Activated naive CD8-positive, alpha-beta T cell (primary cell): ENCODE measurements around the gene RIT1.
"Not testable (repeated sequence)": the region's sequence is repeated elsewhere in the genome, so short reads cannot be mapped to it uniquely, and the experiment has no call there.

Source experiments
- H3K27ac Mint-ChIP-seq: one replicate; pipeline ENCODE4 v1.8.0; 2021; ENCODE audit warnings: mixed read lengths
- H3K27me3 Mint-ChIP-seq: one replicate; pipeline ENCODE4 v1.8.0; 2021; ENCODE audit warnings: mixed read lengths
- H3K36me3 Mint-ChIP-seq: one replicate; pipeline ENCODE4 v1.8.0; 2021; ENCODE audit warnings: mixed read lengths
- H3K4me1 Mint-ChIP-seq: one replicate; pipeline ENCODE4 v1.8.0; 2021; ENCODE audit warnings: low read depth, mixed read lengths
- H3K4me3 Mint-ChIP-seq: one replicate; pipeline ENCODE4 v1.8.0; 2021; ENCODE audit warnings: mild to moderate bottlenecking, mixed read lengths
- H3K9me3 Mint-ChIP-seq: one replicate; pipeline ENCODE4 v1.8.0; 2021; ENCODE audit warnings: low read depth, mixed read lengths

Gene RIT1

DNA sequence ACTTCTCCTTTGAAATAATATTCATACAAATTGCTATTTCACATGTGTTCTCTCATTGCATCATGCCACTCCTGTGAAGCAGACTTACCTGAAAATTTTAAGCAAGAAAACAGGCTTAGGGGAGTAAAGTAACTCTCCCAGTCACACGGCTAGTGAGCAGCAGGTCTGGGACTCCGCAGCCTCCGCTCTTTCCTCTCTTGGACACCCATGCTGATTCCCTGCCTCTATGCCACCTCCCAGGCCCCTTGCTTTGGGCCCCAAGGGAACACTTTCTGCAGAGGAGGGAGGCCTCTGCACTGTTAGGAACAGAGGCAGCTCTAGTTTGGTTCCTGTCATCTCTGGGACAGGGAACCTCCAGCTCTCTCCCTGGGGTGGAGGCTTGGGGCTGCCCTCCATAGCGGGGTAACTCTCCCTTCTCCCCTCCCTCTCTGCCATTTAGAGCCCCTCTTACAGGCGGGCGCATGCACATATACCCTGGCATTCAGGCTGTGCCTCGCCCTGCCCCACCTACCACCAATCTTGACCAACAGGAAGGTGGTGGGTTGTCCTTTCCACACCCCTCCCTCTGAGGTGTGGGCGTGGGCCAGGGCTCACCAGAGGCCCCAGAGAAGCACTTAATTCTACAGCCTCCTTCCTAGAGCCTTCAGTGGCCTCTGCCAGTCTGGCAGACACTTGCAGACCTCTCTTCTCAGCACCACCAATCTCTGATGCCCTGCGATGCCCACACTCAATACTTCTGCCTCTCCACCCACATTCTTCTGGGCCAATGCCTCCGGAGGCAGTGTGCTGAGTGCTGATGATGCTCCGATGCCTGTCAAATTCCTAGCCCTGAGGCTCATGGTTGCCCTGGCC lies 30.1 kb upstream of the RIT1 start, which contains the start of gene RXFP4:
TSS of gene RXFP4 (plus strand) at position 646 of the 852 bp plus-strand sequence. CDS start at position 718, 72 bp downstream.
- Mint-ChIP-seq H3K4me1 (peaks cover 58% of the 10 kb centered on the region), H3K27me3 (no peaks in the 10 kb centered on the region), H3K27ac (peak within 1 kb of the TSS; percentile 83), H3K4me3 (peak within 1 kb of the TSS; percentile 9), H3K9me3 (no peaks in the 10 kb centered on the region), H3K36me3 (peaks cover 2% of the 10 kb centered on the region)

DNA sequence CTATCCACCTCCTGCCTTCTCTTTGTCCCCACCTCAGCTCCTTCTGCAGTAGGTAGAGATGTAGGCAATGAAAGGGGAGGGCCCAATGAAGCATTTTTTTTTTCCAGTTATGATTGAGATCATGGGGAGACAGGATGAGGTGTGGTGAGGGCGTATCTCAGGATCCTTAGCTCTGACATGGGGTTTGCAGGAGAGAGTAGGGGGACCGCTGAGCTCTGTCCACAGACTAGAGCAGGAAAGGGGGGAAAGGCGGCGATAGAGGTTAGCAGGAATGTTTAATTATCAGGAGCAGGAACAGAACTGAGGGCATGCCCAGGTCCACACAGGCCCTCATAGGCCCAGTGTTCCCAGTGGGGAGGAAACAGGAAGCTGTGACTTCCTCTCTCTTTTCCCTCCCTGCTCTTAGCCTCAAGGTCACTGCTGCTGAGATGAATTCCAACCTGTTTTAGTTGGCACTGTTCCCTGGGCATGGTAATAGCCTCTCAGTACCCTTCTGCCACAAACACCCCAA lies 29.4 kb upstream of the RIT1 start:
- Mint-ChIP-seq H3K27ac (peak overlapping the region; percentile 83), H3K4me3 (peak overlapping the region; percentile 9), H3K9me3 (no peaks in the 10 kb centered on the region), H3K36me3 (no peaks in the 10 kb centered on the region), H3K27me3 (no peaks in the 10 kb centered on the region), H3K4me1 (peaks cover 53% of the 10 kb centered on the region)

DNA sequence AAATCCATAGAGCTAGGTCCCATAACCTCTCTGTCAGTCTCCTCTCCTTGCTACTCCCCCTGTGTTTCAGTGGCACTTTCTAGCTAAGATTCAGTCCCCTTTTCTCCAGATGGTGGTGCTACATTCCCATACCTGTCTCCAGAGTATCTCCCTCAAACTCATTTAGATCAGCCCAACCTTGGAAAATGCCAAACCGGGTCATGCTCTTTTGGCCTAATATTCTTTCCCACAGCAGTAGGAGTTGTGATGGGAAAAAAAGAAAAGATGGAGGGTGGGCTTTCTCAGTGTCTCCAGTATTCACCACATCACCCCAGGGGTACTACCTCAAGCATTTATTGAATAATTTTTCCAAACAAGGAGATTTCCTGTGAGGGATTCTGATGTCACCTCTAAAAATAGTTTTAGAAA lies 27.1 kb upstream of the RIT1 start:
- peaks cover 37% of the 10 kb centered on the region for H3K4me1 Mint-ChIP-seq
- H3K27me3 Mint-ChIP-seq: no peaks in the 10 kb centered on the region
- no peak overlapping the region for H3K4me3 Mint-ChIP-seq
- H3K36me3 Mint-ChIP-seq: no peaks in the 10 kb centered on the region
- no peaks in the 10 kb centered on the region for H3K9me3 Mint-ChIP-seq
- peak overlapping the region; percentile 72 for H3K27ac Mint-ChIP-seq

DNA sequence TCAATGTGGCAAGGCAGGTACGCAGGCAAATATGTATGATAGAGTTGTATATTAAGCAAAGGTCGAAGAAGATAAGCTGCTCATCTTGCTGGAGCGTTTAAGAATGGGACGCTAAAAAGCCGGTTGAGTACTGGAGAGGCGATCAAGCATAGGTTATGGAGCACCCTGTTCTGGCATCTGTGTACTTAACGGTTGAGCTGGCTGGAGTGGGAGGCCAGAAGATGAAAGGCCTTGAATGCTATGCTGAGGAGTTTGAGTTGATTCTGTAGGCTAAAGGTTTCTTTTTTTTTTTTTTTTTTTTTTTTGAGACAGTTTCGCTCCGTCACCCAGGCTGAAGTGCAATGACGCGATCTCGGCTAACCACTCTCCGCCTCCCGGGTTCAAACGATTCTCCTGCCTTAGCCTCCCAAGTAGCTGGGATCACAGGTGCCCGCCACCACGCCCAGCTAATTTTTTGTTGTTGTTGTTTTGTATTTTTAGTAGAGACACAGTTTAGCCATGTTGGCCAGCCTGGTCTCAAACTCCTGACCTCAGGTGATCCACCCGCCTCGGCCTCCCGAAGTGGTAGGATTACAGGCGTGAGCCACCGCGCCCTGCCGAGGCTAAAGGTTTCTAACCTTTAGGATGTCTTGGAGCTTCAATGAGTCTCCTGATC lies 23.9 kb upstream of the RIT1 start:
- no peak overlapping the region for H3K27ac Mint-ChIP-seq
- H3K27me3 Mint-ChIP-seq: no peaks in the 10 kb centered on the region
- peaks cover 42% of the 10 kb centered on the region for H3K4me1 Mint-ChIP-seq
- H3K4me3 Mint-ChIP-seq: no peak overlapping the region
- no peaks in the 10 kb centered on the region for H3K9me3 Mint-ChIP-seq
- peaks cover 4% of the 10 kb centered on the region for H3K36me3 Mint-ChIP-seq

DNA sequence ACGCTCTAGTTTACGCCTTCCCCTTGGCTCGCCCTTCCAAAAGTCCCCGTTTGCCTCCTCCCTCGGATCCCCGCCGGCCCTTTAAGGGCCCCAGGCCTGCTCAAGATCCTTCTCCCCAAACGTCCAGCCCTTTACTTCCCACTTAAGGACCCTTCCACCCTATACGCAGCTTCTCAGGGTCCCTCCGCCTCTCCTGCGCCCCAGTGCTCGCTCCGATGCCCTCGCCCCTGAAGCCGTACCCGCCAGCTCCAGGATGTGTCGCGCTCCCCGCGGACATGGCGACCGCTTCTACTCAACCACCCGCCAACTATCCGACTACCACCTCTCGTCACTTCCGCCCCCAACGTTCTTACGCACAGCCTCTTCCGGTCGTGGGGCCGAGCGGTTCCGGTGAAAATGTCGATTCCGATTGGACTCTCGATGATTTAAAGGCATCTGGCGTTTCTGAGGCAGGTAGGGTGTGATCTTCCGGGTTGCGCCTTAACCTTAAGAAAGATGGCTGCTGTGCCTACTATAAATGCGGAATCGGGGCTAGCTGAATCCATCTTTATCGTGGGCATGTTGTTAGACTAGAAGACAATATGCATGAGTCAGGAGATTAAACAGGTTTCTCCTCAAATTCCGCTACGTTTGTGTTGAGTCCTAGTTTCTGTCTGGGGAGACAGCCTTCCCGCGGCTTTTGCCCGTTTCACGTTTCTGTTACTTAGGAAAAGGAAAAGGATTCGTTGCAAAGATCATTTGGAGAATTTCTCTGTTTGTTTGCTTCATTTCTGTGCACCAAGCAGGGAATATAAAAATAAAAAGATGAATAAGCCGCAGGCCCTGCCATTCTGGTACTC lies 23.2 kb upstream of the RIT1 start, which contains the start of gene KHDC4:
TSS of gene KHDC4 (minus strand) at position 317 of the 839 bp plus-strand sequence. CDS start at position 277, 40 bp downstream.
- no peaks in the 10 kb centered on the region for H3K9me3 Mint-ChIP-seq
- H3K36me3 Mint-ChIP-seq: peaks cover 6% of the 10 kb centered on the region
- H3K27me3 Mint-ChIP-seq: no peaks in the 10 kb centered on the region
- H3K27ac Mint-ChIP-seq: no peak within 1 kb of the TSS
- no peak within 1 kb of the TSS for H3K4me3 Mint-ChIP-seq
- H3K4me1 Mint-ChIP-seq: peaks cover 42% of the 10 kb centered on the region

DNA sequence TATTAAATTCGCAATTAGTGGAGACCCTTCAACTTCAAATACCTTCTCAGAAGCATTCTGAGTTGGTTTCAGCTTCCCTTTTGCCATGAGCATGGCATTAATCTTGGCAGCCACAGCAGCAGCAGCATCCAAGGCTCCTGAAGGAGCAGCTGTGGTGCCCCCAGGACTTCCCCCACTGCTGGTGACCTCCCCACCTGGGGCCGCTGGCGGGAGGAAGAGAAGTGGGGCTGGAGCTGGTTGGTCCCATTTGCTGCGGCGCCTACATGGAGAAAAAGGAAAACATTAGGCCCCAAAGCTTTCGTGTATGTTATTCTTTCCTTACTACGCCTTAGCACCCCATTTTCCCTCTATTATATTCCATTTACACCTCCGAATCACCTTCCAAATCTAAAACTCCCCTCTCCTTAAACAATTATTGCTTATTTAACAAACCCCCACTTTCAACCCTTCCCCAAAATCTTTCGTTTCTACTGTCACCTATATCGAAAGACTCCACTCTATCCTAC lies 22.5 kb upstream of the RIT1 start:
- no peak overlapping the region for H3K4me3 Mint-ChIP-seq
- no peak overlapping the region for H3K27ac Mint-ChIP-seq
- H3K36me3 Mint-ChIP-seq: peaks cover 6% of the 10 kb centered on the region
- peaks cover 46% of the 10 kb centered on the region for H3K4me1 Mint-ChIP-seq
- no peaks in the 10 kb centered on the region for H3K27me3 Mint-ChIP-seq
- H3K9me3 Mint-ChIP-seq: no peaks in the 10 kb centered on the region

DNA sequence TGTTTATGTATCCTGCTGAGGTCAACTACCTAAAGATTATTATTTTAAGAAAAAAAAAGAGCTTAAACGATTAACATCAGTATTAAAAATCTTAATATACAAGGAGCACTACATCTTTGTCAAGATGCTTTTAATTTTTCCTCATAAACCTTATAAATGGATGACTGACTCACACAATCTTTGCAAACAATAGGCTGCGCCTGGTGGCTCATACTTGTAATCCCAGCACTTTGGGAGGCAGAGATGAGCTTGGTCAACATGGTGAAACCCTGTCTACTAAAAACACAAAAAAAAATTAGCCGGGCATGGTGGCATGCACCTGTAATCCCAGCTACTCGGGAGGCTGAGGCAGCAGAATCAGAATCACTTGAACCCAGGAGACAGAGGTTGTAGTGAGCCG lies 21.3 kb upstream of the RIT1 start:
- H3K4me1 Mint-ChIP-seq: peaks cover 40% of the 10 kb centered on the region
- H3K9me3 Mint-ChIP-seq: no peaks in the 10 kb centered on the region
- H3K27me3 Mint-ChIP-seq: no peaks in the 10 kb centered on the region
- peak overlapping the region; percentile 64 for H3K27ac Mint-ChIP-seq
- H3K4me3 Mint-ChIP-seq: no peak overlapping the region
- H3K36me3 Mint-ChIP-seq: peaks cover 6% of the 10 kb centered on the region

DNA sequence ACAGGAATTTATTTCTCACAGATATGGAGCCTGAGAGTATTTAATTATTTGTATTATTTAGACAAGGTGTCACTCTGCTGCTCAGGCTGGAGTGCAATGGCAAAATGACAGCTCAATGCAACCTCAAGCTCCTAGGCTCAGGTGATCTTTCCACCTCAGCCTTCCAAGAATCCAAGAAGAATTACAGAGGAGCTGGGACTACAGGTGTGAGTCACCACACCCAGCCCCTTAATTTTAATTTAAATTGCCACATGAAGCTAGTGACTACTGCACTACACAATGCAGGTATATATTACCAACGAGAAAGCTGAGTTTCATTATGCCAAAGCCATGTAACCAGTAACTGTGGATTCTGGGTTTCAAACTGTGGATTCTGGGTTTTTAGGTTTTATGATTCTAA lies 20.9 kb upstream of the RIT1 start:
- H3K4me1 Mint-ChIP-seq: peaks cover 40% of the 10 kb centered on the region
- H3K4me3 Mint-ChIP-seq: no peak overlapping the region
- H3K36me3 Mint-ChIP-seq: peaks cover 7% of the 10 kb centered on the region
- peak overlapping the region; percentile 64 for H3K27ac Mint-ChIP-seq
- no peaks in the 10 kb centered on the region for H3K27me3 Mint-ChIP-seq
- no peaks in the 10 kb centered on the region for H3K9me3 Mint-ChIP-seq

DNA sequence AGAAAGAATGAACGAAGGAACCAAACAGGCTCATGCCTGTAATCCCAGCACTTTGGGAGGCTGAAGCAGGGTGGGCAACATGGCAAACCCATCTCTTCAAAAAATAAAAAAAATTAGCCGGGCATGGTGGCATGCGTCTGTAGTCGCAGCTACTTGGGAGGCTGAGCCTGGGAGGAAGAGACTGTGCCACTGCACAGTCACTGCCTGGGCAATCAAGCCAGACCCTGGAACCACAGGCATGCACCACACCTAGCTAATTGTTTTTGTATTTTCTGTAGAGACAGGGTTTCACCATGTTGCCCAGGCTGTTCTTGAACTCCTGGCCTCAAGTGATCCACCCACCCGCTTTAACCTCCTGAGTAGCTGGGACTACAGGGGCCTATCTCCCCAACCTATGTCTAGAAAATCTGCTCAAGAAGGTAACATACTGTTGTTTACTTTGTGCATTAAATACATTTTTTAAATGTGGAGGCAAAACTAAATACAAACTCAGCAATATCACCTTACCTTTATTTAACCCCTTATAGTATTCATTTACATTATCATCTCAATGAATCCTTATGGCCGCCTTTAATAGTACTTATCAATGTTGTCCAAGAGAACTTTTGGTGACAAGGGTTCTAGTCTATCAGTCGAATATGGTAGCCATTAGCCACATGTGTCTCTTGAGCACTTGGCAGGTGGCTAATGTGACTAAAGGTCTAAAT lies 20.3 kb upstream of the RIT1 start:
- Mint-ChIP-seq H3K9me3 (no peaks in the 10 kb centered on the region), H3K27me3 (no peaks in the 10 kb centered on the region), H3K27ac (peak overlapping the region; percentile 64), H3K36me3 (peaks cover 8% of the 10 kb centered on the region), H3K4me3 (no peak overlapping the region), H3K4me1 (peaks cover 40% of the 10 kb centered on the region)

DNA sequence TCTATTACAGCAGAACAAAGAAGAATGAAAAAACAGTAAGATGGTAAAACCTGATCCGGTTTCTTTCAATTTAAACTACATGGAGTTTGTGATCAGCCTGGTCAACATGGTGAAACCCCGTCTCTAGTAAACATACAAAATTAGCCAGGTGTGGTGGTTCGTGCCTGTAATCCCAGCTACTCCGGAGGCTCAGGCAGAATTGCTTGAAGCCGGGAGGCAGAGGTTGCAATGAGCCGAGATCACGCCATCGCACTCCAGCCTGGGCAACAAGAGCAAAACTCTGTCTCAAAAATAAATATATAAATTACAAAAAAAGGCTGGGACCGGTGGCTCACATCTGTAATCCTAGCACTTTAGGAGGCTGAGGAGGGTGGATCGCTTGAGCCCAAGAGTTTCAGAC lies 19.6 kb upstream of the RIT1 start:
- H3K27me3 Mint-ChIP-seq: not testable (repeated sequence)
- H3K36me3 Mint-ChIP-seq: peaks cover 11% of the 10 kb centered on the region
- H3K27ac Mint-ChIP-seq: peak overlapping the region; percentile 70

DNA sequence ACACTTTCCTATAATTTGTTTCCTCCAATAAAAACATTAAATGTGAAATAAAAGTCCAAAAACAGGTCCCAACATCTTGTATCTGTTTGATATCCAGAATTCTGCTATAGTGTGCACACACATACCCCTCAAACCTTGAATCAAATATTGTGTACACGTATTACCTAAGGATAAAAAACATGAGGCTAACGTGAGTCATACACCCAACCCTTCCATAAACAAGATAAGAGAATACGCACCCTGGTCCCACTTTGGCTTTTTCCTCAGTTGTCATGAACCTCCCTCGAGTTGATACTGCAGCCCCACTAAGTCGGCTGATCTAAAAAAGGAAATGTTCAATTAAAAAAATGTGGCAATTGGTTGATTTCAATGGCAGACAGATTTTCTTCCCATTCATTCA lies 17.9 kb upstream of the RIT1 start:
- Mint-ChIP-seq H3K4me1 (peaks cover 40% of the 10 kb centered on the region), H3K27me3 (no peaks in the 10 kb centered on the region), H3K27ac (peak overlapping the region; percentile 13), H3K36me3 (peaks cover 13% of the 10 kb centered on the region), H3K9me3 (no peaks in the 10 kb centered on the region), H3K4me3 (no peak overlapping the region)

More for the DNA sequence above, 19.6 kb upstream of the RIT1 start:
- H3K4me3 Mint-ChIP-seq, H3K9me3 Mint-ChIP-seq: not testable (repeated sequence)
- H3K4me1 Mint-ChIP-seq: peaks cover 40% of the 10 kb centered on the region

DNA sequence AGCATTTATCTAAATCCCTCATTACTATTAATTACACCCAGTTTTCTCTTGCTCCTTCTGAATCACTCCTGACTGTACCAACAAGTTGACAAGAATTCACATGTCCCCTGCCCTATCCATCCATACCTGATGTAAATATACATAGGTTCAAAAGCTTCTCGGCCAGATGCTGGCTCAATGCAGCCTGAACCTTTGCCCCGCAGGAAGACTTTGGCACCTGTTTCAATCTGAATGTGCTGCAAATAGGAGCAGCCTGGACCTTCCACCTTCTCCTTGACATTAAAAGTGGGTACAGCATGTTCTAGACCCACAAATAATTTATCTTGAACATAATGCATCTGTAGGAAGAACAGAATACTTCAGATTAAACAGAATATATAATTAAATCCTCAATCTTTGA lies 14.4 kb upstream of the RIT1 start:
- no peaks in the 10 kb centered on the region for H3K9me3 Mint-ChIP-seq

DNA sequence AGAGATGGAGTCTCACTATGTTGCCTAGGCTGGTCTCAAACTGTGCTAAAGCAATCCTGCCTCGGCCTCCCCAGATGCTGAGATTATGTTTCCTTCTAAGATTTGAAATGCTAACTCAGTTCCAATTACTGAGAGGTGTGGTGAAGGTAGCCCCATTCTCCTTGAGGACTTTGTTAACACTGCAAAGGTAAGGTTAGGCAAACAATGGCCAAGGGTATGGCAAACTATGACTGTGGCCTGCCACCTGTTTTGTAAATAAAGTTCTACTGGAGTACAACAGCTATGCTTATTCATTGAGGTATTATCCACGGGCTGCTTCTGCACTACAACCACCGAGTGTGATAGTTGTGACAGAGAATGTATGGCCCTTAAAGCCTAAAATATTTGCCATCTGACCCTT lies 9.6 kb upstream of the RIT1 start:
- H3K4me1 Mint-ChIP-seq: peaks cover 4% of the 10 kb centered on the region
- H3K36me3 Mint-ChIP-seq: peaks cover 6% of the 10 kb centered on the region
- no peak overlapping the region for H3K27ac Mint-ChIP-seq

More for the DNA sequence above, 14.4 kb upstream of the RIT1 start:
- Mint-ChIP-seq H3K36me3 (peaks cover 16% of the 10 kb centered on the region), H3K4me1 (peaks cover 19% of the 10 kb centered on the region), H3K27ac (no peak overlapping the region), H3K4me3 (no peak overlapping the region), H3K27me3 (no peaks in the 10 kb centered on the region)

DNA sequence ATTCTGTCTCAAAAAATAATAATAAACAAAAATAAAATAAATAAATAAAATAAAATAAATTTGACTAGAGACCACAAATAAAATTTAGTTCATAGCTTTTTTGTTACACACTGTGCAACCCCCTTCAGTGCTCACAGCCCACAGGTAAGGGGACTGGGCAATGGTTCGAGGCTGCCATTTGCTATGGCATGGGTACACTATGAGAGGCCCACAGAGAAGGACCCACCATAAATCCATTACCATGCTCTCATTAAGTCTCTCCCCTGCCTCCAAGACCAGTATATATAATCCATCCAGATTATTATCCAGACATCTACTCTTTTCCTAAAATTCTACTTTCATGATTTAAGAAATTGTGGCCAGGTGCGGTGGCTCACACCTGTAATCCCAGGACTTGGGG lies 8.7 kb upstream of the RIT1 start:
- H3K27ac Mint-ChIP-seq: no peak overlapping the region
- H3K4me1 Mint-ChIP-seq: peaks cover 4% of the 10 kb centered on the region
- H3K4me3 Mint-ChIP-seq: no peak overlapping the region
- H3K9me3 Mint-ChIP-seq: no peaks in the 10 kb centered on the region
- H3K36me3 Mint-ChIP-seq: peaks cover 4% of the 10 kb centered on the region
- no peaks in the 10 kb centered on the region for H3K27me3 Mint-ChIP-seq

More for the DNA sequence above, 9.6 kb upstream of the RIT1 start:
- Mint-ChIP-seq H3K4me3 (no peak overlapping the region), H3K9me3 (no peaks in the 10 kb centered on the region), H3K27me3 (no peaks in the 10 kb centered on the region)
